GM13976 (cell line): ENCODE results near the gene BIRC3.
"Not testable (repeated sequence)": the region's sequence is repeated elsewhere in the genome, so short reads cannot be mapped to it uniquely, and the experiment has no call there.

Experiments
- DNase-seq: peaks from one replicate; pipeline ENCODE4 v3.0.0; 2012; ENCODE audit warnings: low spot score
- CTCF ChIP-seq: IDR thresholded peaks from 2 replicates; pipeline ENCODE4 v1.5.1; 2012; ENCODE audit warnings: borderline replicate concordance, mild to moderate bottlenecking; ENCODE audit not compliant: insufficient read depth; ENCODE audit errors: extremely low read depth, missing control alignments, control extremely low read depth
- in situ Hi-C: fragments of 300-500 bp; cut with MboI; formaldehyde crosslinking; loops from one replicate; pipeline ENCODE4 v1.12.0; 2022; ENCODE audit warnings: low sequenced_read_pairs, mixed read lengths, inconsistent platforms; ENCODE audit not compliant: unreplicated experiment

BIRC3 gene

GRCh38 chr11:102332611-102332994 lies 15.3 kb downstream of the BIRC3 start:
- TF ChIP-seq CTCF = no peak
- in situ Hi-C loops = no loop called here
- no peak for DNase-seq

- in situ Hi-C loops = no loop called here
- no peak for DNase-seq
- TF ChIP-seq CTCF = no peak
Measured at GRCh38 chr11:102338479-102339010, 21.3 kb downstream of the BIRC3 start.

- in situ Hi-C loops = loop anchor here (5.0 kb wide), 1 partner anchor 271 kb away; no protein-coding TSS in a partner anchor
- DNase-seq = not testable (repeated sequence)
Measured at GRCh38 chr11:102341311-102341710, 24.0 kb downstream of the BIRC3 start.

- peak; percentile 87 for TF ChIP-seq CTCF
- in situ Hi-C loops = loop anchor here (5.0 kb wide), 1 partner anchor 270 kb away; no protein-coding TSS in a partner anchor
- peak; percentile 58 for DNase-seq
Measured at GRCh38 chr11:102341844-102342318, 24.6 kb downstream of the BIRC3 start.

- DNase-seq = no peak
- in situ Hi-C loops = loop anchor here (5.0 kb wide), 1 partner anchor 268 kb away; no protein-coding TSS in a partner anchor
- TF ChIP-seq CTCF = no peak
Measured at GRCh38 chr11:102343809-102344208, 26.5 kb downstream of the BIRC3 start.

GRCh38 chr11:102345904-102346303 lies 28.6 kb downstream of the BIRC3 start:
- in situ Hi-C loops = no loop called here
- no peak for DNase-seq
- TF ChIP-seq CTCF = no peak

- in situ Hi-C loops = no loop called here
- no peak for TF ChIP-seq CTCF
- peak; percentile 17 for DNase-seq
Measured at GRCh38 chr11:102346456-102346747, 29.1 kb downstream of the BIRC3 start.
